HepG2 (cell line): ENCODE measurements around the gene PLRG1. TPM values are rescaled to one million over a fixed set of nuclear protein-coding genes. Genes with fewer than 3 reads are reported as not detected.

ENCODE experiments used
- BHLHE40 ChIP-seq: IDR thresholded peaks from 2 replicates; pipeline ENCODE4 v1.6.1; 2011; ENCODE audit warnings: low read length, improper control_type of control experiment
- CREB1 ChIP-seq, 2 experiments: fragments of 450-650 bp in 1 of 2; IDR thresholded peaks; 2 replicates each; pipeline ENCODE4 v1.6.1; 2016 to 2017; ENCODE audit warnings: control low read depth in 1 of 2, mild to moderate bottlenecking in 1 of 2, missing compliant biosample characterization in 1 of 2, missing genetic modification characterization in 1 of 2
- CREM ChIP-seq, 2 experiments: sonication (generic) in 1 of 2; formaldehyde crosslinking in 1 of 2; IDR thresholded peaks; 2 replicates each; pipeline versions ENCODE4 v1.4.0 to v1.6.1; 2016 to 2020; ENCODE audit warnings: antibody characterized with exemption in 1 of 2, mild to moderate bottlenecking in 1 of 2, missing genetic modification reagents in 1 of 2
- DR1 ChIP-seq: sonication (generic); formaldehyde crosslinking; IDR thresholded peaks from 2 replicates; pipeline ENCODE4 v1.8.0; 2021; ENCODE audit warnings: mild to moderate bottlenecking, missing genetic modification reagents, inconsistent platforms
- ERF ChIP-seq: IDR thresholded peaks from 2 replicates; pipeline ENCODE4 v1.6.1; 2018; ENCODE audit warnings: missing biosample characterization, missing genetic modification reagents
- IKZF5 ChIP-seq: IDR thresholded peaks from 2 replicates; pipeline ENCODE4 v1.6.1; 2018; ENCODE audit warnings: missing genetic modification reagents, mild to moderate bottlenecking, missing compliant biosample characterization
- IRF2 ChIP-seq: IDR thresholded peaks from 2 replicates; pipeline ENCODE4 v1.6.1; 2018; ENCODE audit warnings: missing genetic modification reagents, missing compliant biosample characterization
- MED13 ChIP-seq: sonication (generic); formaldehyde crosslinking; IDR thresholded peaks from 2 replicates; pipeline ENCODE4 v1.5.0; 2020; ENCODE audit warnings: missing genetic modification reagents
- MLX ChIP-seq: IDR thresholded peaks from 2 replicates; pipeline ENCODE4 v1.6.1; 2016
- MYNN ChIP-seq: sonication (generic); formaldehyde crosslinking; IDR thresholded peaks from 2 replicates; pipeline ENCODE4 v1.4.0; 2020; ENCODE audit warnings: mild to moderate bottlenecking, low read depth, missing genetic modification reagents
- NFKBIZ ChIP-seq: IDR thresholded peaks from 2 replicates; pipeline ENCODE4 v1.6.1; 2018; ENCODE audit warnings: missing genetic modification reagents, missing compliant biosample characterization
- PLRG1 ChIP-seq: fragments of 450-650 bp; conservative IDR thresholded peaks from 2 replicates; pipeline ENCODE4 v1.6.1; 2016
- RBM22 ChIP-seq: fragments of 200-400 bp; formaldehyde crosslinking; optimal IDR thresholded peaks from 2 replicates; pipeline ENCODE3; 2017; ENCODE audit warnings: mild to moderate bottlenecking, low read length, moderate library complexity
- SIX1 ChIP-seq: sonication (generic); formaldehyde crosslinking; IDR thresholded peaks from 2 replicates; pipeline ENCODE4 v1.4.0; 2020; ENCODE audit warnings: missing genetic modification reagents, borderline replicate concordance
- SMAD3 ChIP-seq: sonication (generic); formaldehyde crosslinking; IDR thresholded peaks from 2 replicates; pipeline ENCODE4 v1.4.0; 2020; ENCODE audit warnings: missing genetic modification reagents
- TBX3 ChIP-seq: fragments of 450-650 bp; IDR thresholded peaks from 2 replicates; pipeline ENCODE4 v1.6.1; 2017; ENCODE audit warnings: antibody characterized with exemption, mild to moderate bottlenecking, inconsistent platforms, borderline replicate concordance
- WIZ ChIP-seq: sonication (generic); formaldehyde crosslinking; IDR thresholded peaks from 2 replicates; pipeline ENCODE4 v1.5.1; 2020; ENCODE audit warnings: mild to moderate bottlenecking, missing genetic modification reagents
- ZEB1 ChIP-seq: IDR thresholded peaks from 2 replicates; pipeline ENCODE4 v1.6.1; 2012; ENCODE audit warnings: mild to moderate bottlenecking, low read depth, inconsistent platforms; ENCODE audit not compliant: insufficient replicate concordance
- ZNF20 ChIP-seq: sonication (generic); formaldehyde crosslinking; IDR thresholded peaks from 2 replicates; pipeline ENCODE4 v1.4.0; 2020; ENCODE audit warnings: mild to moderate bottlenecking, moderate library complexity, missing genetic modification reagents
- ZNF317 ChIP-seq: sonication (generic); formaldehyde crosslinking; IDR thresholded peaks from 2 replicates; pipeline ENCODE4 v1.5.0; 2020; ENCODE audit warnings: mild to moderate bottlenecking, missing genetic modification reagents
- ZNF513 ChIP-seq: sonication (generic); formaldehyde crosslinking; conservative IDR thresholded peaks from 2 replicates; pipeline ENCODE4 v1.5.0; 2020; ENCODE audit warnings: missing genetic modification reagents
- ZNF616 ChIP-seq: sonication (generic); formaldehyde crosslinking; IDR thresholded peaks from 2 replicates; pipeline ENCODE4 v1.5.0; 2020; ENCODE audit warnings: low read depth, mild to moderate bottlenecking, missing genetic modification reagents
- ZNF841 ChIP-seq: sonication (generic); formaldehyde crosslinking; IDR thresholded peaks from 2 replicates; pipeline ENCODE4 v1.8.1; 2023; ENCODE audit warnings: missing genetic modification reagents, borderline replicate concordance
- ZXDC ChIP-seq: sonication (generic); formaldehyde crosslinking; IDR thresholded peaks from 2 replicates; pipeline ENCODE4 v1.5.0; 2020; ENCODE audit warnings: mild to moderate bottlenecking, missing genetic modification reagents
- polyA plus RNA-seq, 8 experiments: library from polyadenylated mRNA; depleted of rRNA in 3 of 8; stranded (reverse) in 7 of 8; unstranded in 1 of 8; fragments of >200 nt; fragmentation: Illumina TruSeq in 4 of 8; extraction: Trizol in 4 of 8; gene quantifications; 2 replicates each; pipeline versions ENCODE4 v1.2.1 to v1.2.3, GENCODE V29; 2011 to 2016; ENCODE audit warnings: low read depth in 4 of 8, missing spikeins in 1 of 8, mixed read lengths in 1 of 8; ENCODE audit not compliant: insufficient read depth in 1 of 8
- total RNA-seq, 5 experiments: library from RNA; depleted of rRNA; stranded (reverse); fragments of >200 nt; fragmentation: Illumina TruSeq; extraction: Trizol; gene quantifications; 2 replicates each; pipeline ENCODE4 v1.2.3, GENCODE V29; 2016; ENCODE audit warnings: low read depth in 1 of 5

Gene PLRG1
- total and polyA plus RNA-seq, 2 of the 13 experiments (the other 11 are each of a cell fraction or from before 2014, with no cell fraction given): 77.3 to 110 TPM

- TF ChIP-seq ZNF841 (CRISPR knock-in tag) (no peak), BHLHE40 (0 out of 2 replicates have a peak, but pooled peaks have one; percentile 23), MYNN (CRISPR knock-in tag) (no peak), WIZ (CRISPR knock-in tag) (no peak), IKZF5 (CRISPR knock-in tag) (peak; percentile 13; the same call in 1 of the 2 replicates), SMAD3 (CRISPR knock-in tag) (peak; percentile 86), ZNF317 (no peak), ZNF513 (CRISPR knock-in tag) (no peak), PLRG1 (no peak), MED13 (peak; percentile 96), NFKBIZ (peak; percentile 89), ZXDC (CRISPR knock-in tag) (no peak), IRF2 (CRISPR knock-in tag) (peak; percentile 45; the same call in 1 of the 2 replicates), ZEB1 (no peak), DR1 (CRISPR knock-in tag) (no peak), ERF (CRISPR knock-in tag) (peak; percentile 55; the same call in 1 of the 2 replicates), SIX1 (CRISPR knock-in tag) (peak; percentile 92), TBX3 (peak; percentile 87; the same call in 1 of the 2 replicates), RBM22 (no peak), ZNF20 (no peak), ZNF616 (no peak), CREM (IDR thresholded peaks at IDR 0.05) (peak; percentile 98), CREM (CRISPR knock-in tag; IDR thresholded peaks at IDR 0.05) (no peak), CREB1 (IDR thresholded peaks at IDR 0.05) (peak; percentile 59), CREB1 (CRISPR knock-in tag; IDR thresholded peaks at IDR 0.05) (peak; percentile 88), MLX (CRISPR knock-in tag) (peak; percentile 65)
Measured at GRCh38 chr4:154597798-154598774, 47.9 kb upstream of the PLRG1 start (continued).
